Muscle of back (tissue), 11 donors: Measurements from ENCODE around the gene TMEM52B. TPM values are rescaled to one million over a fixed set of nuclear protein-coding genes. Genes with fewer than 3 reads are reported as not detected.
"Not testable (repeated sequence)": the region's sequence is repeated elsewhere in the genome, so short reads cannot be mapped to it uniquely, and the experiment has no call there.

Experiments used
- DNase-seq, 3 donors: peaks; one replicate each; pipeline versions ENCODE4 v3.0.0 to v3.0.0-alpha.2; 2013
- polyA plus RNA-seq, 10 donors: library from polyadenylated mRNA; unstranded; fragments of 120-200 nt; gene quantifications; one replicate each; pipeline ENCODE4 v1.2.1, GENCODE V29; 2013; ENCODE audit not compliant: insufficient read length in 10 of 10

The TMEM52B gene
- polyA plus RNA-seq, 10 donors: 0.07 to 0.49 (median 0.16) TPM; not detected in 4

DNA sequence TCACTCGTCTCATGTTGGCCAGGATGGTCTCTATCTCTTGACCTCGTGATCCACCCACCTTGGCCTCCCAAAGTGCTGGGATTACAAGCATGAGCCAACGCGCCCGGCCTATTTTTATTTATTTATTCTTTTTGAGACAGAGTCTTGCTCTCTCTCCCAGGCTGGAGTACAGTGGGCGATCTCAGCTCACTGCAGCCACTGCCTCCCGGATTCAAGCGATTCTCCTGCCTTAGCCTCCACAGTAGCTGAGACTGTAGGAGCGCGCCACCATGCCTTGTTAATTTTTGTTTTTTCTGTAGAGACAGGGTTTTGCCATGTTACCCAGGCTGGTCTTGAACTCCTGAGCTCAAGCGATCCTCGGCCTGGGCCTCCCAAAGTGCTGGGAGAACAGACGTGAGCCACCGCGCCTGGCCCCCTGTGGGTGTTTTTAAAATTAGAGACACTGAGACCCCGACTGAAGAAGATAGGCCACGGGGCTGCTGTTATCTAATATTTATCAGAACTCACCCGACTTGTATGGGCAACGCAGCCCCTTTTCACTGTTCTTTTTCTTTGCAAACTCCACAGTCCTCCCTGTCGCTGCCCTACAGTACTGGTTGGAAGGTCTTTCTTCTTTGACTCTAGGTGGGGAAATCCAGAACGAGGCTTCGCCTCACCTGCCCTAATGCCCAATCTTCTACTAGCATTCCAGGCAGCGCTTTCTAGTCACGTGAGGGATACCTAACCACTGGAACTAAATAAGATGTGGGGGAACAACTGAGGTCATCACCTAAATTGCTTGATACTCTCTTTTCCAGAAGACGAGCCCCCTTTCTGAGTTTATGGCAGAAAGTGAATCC, 32.5 kb downstream of the TMEM52B start:
- DNase-seq: no peak

DNA sequence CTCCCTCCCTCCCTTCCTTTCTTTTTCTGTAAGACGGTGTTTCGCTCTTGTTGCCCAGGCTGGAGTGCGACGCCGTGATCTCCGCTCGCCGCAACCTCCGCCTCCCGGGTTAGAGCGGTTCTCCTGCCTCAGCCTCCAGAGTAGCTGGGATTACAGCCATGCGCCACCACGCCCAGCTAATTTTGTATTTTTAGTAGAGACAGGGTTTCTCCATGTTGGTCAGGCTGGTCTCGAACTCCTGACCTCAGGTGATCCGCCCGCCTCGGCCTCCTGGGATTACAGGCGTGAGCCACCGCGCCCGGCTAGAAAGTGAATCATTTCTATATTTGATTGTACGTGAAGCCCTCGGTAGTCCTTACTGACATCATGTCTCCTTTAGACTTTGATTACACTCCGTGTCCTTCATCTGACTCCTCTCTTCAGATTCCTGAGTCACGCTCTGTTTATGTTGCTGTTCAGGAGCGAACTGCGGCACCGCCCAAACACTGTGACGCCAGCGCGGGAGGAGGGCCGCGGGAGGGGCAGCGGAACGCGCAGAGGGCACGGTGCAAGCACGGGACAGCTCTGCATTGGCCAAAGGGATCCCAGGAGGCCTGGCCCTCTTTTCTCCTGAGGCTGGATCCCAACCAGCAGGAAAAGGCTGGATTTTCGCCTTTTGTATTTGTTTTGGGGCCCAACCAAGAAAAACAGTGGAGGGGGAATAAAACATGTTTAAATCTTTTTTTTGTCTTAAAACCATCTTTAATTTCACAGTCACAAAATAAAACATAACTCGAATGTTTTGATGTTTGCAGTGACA, 33.3 kb downstream of the TMEM52B start:
- DNase-seq: peak; percentile 93 to 98 (median 97)

DNA sequence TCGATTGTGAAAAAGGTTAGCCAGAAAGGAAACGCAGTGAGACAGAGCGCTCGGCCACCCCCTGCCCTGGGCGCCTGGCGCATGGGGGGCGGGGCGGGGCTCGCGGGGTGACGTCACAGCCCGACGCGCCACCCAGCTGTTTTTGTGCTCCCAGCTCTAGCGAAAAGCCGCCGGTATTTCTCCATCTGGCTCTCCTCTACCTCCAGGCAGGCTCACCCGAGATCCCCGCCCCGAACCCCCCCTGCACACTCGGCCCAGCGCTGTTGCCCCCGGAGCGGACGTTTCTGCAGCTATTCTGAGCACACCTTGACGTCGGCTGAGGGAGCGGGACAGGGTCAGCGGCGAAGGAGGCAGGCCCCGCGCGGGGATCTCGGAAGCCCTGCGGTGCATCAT, 33.9 kb downstream of the TMEM52B start, which contains the start of gene GABARAPL1:
Gene GABARAPL1, plus strand, starts transcription at position 139 of the 393 bp plus-strand sequence. Its CDS starts 253 bp downstream, at position 392.
- peak; percentile 80 to 93 (median 85) for DNase-seq

DNA sequence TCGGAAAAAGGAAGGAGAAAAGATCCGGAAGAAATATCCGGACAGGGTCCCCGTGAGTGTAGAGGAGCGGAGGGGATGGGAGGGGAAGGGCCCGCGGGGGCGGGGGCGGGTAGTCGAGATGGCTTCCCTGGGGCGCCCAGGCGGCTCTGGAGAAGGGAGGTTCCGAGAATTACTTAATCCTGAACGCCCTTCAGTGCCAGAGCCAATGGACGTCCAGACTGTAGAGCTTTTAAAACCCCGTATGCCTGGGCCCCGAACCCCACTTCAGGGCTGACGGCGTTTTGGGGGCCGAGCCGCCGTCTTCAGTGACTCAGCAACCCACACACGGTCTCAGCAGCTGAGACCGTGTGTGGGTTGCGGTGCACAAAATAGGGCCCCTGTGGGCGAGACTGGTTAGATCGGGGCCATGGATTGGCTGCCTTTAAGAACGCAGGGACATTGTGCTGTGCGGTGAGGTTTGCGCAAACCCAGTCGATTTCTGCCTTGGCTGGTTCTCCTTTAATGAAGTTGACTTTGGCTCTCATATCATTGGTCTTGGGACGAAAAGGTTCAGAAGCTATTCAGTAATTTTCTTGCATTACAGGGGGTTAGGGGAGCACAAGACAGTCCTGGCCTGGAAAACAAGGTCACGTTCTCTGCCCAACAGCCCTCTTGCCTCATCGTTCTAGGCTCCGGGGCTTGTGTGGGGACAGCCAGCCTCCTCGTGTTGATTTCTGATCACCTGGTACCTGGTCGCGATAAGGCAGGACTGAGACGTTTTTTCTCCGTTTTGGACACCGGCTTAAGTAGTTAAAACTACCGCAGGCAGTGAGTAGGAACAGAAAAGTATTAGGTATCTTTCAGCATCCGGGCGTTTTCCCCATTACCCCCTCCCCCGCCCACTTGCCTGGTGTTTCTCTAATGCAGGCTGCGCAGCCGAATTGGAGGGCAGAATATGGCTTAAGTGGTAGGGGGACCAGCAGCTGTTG, 34.6 kb downstream of the TMEM52B start:
- DNase-seq: peak; percentile 56 to 89 (median 75)

DNA sequence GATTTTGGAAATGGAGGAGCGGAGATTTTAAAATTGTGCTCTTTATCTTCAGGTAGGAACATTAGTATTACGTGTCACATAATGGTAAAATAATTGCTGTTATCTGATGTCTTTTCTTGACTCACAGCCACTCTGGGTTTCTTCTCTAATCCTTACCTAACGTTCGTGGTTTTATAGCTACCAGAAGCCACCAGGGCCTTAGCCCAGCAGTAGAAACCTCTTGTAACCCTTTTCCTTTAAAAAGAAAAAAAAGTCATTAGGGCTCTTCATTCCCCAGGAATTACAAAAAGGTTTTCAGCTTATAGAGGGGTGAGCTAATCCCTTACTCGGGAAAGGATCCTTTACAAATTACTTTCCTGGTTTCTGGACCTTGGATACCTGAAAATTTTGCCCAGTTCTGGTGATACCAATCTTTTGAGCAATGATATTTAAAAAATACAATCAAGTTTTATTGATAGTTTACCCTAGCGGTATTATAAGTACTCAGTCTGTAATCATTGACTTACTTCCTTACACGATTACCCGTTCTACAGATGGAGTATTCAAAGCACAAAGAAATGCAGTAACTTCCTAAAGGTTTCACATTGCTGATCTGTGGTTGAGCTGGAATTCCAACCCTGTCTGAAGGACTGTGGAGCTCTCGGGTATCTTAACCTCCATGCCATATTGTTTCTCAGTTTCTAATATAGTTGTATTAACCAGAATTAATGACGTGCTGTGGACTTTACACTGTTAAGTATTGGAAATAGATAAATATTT, 35.5 kb downstream of the TMEM52B start:
- peak in 1 of 3 donors; percentile 34 for DNase-seq

DNA sequence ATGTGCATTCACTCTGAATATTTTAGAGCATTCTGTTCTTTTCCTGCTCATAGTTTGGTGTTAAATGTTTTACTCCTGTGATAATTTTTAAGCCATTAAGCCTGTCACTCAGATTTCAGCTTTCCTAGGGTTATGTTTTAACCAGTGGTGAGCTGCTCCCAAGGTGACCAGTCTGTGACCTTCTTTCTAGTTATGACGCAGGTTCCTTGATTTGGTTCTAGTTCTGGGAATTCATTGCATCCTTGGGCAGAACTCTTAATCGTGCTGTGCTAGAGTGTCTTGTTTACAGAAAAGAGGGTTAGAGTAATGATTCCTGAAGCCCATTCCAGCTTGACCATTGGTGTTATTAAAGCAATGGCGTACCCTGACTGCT, 36.0 kb downstream of the TMEM52B start:
- no peak for DNase-seq

DNA sequence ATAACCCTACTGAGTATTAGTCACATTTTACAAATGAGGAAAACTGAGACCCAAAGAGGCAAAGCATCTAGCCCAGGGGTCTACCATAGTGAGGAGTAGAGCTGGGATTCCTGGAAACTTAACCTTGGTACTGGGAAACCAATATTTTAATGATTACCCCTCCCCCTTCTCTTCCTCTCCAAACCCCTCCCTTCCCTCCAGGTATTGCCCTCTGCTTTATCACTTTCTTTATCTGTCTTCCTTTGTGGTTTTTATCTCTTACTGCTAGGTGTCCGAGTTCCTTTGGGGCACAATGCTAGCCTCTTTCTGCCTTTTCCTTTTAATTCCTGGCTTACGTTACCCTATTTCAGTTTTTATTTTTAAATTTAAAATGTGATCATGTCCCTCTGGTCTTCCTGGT, 36.6 kb downstream of the TMEM52B start:
- DNase-seq: no peak

DNA sequence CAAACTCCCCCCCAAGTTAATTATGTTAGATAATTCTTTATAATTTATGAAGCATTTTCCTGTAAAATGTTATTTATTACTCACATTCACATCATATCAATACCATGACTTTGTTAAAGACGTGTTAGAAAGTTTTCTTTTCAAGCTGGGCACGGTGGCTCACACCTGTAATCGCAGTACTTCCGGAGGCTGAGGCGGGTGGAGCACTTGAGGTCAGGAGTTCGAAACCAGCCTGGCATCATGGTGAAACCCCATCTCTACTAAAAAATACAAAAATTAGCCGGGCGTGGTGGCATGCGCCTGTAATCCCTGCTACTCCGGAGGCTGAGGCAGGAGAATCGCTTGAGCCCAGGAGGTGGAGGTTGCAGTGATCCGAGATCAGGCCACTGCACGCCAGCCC, 37.1 kb downstream of the TMEM52B start:
- not testable (repeated sequence) for DNase-seq

DNA sequence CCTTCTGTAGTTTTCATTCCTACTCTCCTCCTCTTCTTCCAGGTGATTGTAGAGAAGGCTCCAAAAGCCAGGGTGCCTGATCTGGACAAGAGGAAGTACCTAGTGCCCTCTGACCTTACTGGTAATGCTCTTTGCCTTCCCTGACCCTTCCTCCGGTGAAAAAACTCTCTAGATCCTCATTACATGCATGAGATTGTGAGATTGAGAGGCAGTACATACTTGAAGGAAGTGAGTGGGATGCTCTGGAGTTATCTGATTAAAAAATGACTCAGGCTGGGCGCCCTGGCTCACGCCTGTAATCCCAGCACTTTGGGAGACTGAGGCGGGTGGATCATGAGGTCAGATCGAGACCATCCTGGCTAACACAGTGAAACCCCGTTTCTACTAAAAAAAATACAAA, 39.2 kb downstream of the TMEM52B start:
- DNase-seq: no peak

DNA sequence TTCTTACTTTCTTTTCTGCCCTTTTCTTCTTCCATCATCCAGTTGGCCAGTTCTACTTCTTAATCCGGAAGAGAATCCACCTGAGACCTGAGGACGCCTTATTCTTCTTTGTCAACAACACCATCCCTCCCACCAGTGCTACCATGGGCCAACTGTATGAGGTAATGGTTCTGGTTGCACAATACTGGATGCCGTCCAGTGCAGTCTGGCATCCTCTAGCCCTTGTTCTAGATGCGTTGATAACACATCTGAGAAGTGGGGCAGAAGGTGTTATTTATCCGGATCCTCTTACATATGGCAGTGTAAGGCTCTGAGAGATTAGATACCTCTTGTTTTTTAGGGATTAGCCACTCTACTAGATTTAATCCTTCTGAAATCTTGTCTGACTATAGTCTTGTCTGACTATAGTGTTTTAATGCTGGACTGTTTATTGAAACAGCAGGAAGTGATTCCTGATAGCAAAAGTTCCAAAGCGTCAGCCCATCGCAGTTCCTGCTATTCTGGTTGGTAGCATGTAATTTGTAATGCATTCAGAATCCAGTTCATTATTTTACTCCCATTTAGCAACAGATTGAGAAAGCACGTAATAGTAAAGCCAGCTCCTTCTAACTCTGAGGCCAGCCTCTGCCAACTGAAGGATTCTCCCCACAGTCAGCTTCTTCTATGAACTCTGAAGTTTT, 41.7 kb downstream of the TMEM52B start:
- no peak for DNase-seq

DNA sequence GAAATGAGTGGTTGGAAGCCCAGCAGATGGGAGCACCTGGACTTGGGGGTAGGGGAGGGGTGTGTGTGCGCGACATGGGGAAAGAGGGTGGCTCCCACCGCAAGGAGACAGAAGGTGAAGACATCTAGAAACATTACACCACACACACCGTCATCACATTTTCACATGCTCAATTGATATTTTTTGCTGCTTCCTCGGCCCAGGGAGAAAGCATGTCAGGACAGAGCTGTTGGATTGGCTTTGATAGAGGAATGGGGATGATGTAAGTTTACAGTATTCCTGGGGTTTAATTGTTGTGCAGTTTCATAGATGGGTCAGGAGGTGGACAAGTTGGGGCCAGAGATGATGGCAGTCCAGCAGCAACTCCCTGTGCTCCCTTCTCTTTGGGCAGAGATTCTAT, 43.0 kb downstream of the TMEM52B start:
- no peak for DNase-seq

DNA sequence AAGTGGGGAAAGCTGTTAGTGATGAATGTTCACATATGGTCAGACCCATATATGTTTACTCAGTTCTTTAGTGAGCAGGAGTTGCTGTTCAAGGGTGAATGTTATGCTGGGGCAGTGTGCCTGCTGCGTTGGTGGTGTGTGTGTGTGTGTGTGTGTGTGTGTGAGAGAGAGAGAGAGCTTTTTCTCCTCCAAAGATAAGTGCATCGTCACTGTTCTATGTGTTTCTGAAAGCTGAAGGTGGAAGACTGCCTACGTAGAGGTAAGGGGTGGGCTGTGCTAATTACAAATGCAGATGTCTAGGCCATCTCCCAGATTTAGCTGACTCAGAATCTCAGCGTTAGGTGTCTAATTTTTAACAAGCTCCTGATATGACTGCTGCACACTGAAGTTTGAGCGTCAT, 44.4 kb downstream of the TMEM52B start:
- no peak for DNase-seq

DNA sequence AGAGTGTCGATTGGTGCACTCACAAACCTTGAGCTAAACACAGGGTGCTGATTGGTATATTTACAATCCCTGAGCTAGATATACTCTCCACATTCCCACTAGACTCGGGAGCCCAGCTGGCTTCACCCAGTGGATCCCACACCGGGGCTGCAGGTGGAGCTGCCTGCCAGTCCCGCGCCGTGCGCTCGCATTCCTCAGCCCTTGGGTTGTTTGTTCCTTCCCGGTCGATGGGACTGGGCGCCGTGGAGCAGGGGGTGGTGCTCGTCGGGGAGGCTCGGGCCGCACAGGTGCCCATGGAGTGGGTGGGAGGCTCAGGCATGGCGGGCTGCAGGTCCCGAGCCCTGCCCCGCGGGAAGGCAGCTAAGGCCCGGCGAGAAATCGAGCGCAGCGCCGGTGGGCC, 46.6 kb downstream of the TMEM52B start:
- DNase-seq: not testable (repeated sequence)

DNA sequence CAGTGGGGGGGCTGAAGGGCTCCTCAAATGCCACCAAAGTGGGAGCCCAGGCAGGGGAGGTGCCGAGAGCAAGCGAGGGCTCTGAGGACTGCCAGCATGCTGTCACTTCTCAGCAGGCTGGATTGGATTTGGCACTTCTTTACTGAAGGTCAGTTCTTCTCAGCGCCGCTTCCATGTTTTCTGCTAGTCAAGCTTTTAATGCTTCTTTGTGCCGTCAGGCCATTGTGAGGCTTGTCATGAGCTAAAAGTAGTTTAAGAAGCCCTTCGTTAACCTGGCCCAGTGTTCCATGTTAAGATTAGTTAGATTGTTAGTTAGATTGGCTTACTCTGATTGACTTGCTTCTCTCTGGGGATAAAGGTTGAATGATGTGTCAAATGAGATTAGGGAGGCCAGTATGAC, 47.3 kb downstream of the TMEM52B start:
- no peak for DNase-seq

DNA sequence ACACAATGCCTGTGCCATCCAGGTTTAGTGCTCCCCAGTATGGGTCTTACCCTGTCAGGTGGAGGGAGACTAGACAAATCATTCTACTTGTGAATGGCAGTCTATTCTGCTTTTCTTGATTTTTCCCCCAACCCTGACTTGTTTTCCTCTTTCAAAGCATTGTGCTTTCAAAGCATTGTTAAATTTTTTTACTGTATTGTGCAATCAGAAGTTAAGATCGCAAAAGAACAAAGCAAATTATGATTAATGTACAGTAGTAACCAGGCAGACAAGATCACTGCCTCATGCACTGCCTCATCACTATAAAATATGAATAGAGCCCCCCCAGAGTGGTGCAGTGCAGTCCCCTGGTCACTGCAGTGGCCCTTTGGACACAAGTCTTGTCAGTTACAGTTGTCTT, 47.9 kb downstream of the TMEM52B start:
- no peak for DNase-seq

DNA sequence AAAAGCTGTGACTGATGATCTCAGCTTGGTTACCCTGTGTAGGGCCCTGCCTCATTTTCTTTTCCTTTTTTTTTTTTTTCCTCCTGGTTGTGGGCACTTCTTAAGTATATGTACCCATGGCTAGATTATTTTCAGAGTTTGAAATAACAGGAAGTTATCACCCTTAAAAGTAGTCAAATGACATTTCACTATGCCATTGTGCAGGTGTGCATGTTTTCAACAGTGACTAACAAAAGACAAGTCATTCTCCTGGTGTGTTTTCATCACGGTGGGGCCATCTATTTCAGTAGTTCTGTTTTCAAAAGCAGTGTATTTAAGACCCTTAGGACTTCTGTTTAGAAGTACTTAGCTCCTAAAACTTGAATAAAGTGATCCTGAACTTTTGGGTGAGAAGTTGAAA, 48.8 kb downstream of the TMEM52B start:
- no peak for DNase-seq

DNA sequence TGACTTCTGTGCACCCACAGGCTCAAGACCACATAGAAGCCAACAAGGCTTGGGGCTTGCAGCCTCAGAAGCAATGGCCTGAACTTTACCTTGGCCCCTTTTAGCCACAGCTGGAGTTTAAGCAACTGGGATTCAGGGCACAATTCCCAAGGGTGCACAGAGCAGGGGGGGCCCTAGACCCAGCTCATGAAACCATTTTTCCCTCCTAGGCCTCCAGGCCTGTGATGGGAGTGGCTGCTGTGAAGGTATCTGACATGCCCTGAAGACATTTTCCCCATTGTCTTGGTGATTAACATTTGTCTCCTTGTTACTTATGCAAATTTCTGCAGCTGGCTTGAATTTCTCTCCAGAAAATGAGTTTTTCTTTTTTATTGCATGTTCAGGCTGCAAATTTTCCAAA, 55.7 kb downstream of the TMEM52B start:
- no peak for DNase-seq

DNA sequence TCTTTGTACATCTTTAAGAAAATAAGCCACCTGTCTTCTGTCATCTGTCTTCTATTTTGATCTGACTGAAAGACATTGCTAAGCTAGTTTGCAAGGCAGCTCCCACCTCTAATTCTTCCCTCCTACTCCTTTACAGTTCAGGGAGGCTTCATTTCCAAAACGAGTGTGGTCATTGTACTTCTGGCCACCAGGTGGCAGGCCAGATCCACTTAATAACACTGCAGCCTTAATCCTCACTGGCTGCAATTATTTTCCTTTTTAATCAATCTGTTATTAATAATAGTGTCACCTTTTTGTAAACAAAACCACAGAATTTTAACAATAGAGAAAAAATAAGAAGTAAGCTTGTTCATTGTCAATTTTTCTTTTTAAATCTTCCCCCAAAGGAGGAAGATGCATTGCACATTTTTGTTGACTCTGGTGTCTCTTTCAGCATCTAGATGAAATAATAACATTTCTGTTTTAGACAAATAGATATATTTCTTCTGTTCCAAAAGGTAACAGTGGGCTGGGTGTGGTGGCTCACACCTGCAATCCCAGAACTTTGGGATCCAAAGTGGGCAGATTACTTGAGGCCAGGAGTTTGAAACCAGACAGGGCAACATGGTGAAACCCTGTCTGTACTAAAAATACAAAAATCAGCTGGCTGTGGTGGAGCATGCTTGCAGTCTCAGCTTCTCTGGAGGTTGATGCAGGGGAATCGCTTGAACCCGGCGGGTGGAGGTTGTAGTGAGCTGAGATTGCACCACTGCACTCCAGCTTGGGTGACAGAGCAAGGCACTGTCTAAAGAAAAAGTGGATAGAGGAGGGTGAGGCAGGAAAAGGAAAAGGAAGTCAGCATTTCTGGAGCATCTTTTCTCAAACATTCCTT, 57.2 kb downstream of the TMEM52B start:
- peak; percentile 14 to 53 (median 36) for DNase-seq

DNA sequence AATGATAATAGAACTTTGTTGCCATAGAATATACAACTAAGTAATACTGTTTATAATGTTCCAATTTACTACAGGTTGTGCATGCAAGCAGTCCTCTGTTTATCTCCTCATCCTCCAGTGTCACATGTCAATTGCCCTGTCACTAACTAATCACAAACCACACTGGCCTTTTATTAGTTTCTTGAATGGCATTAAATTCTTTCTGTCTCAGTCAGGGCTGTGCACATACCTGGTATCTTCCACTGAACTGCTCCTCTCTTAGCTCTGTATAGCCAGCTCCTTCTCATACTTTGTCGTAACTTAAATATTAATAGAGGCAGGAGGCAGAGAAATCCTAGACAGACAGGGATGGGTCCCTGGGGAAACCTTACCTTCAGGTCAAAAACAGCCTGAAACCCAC, 57.9 kb downstream of the TMEM52B start:
- DNase-seq: no peak
